HUES6 (cell line): Measurements from ENCODE around the gene PEX5L.
"Not testable (repeated sequence)": the region's sequence is repeated elsewhere in the genome, so short reads cannot be mapped to it uniquely, and the experiment has no call there.

ENCODE experiments used
- H3K27ac ChIP-seq: 2 replicates; pipeline ENCODE4 v1.7.0; 2013; ENCODE audit warnings: low read depth, mild to moderate bottlenecking, low read length, inconsistent platforms
- H3K27me3 ChIP-seq: 2 replicates; pipeline ENCODE4 v1.6.1; 2013; ENCODE audit warnings: low read length; ENCODE audit not compliant: control insufficient read depth, insufficient read depth
- H3K36me3 ChIP-seq: 2 replicates; pipeline ENCODE4 v1.6.1; 2013; ENCODE audit warnings: low read length; ENCODE audit not compliant: control insufficient read depth, insufficient read depth
- H3K4me1 ChIP-seq: 2 replicates; pipeline ENCODE4 v1.6.1; 2013; ENCODE audit warnings: low read length; ENCODE audit not compliant: control insufficient read depth, insufficient read depth
- H3K4me3 ChIP-seq: 2 replicates; pipeline ENCODE4 v1.5.1; 2013; ENCODE audit warnings: low read depth, low read length
- H3K9ac ChIP-seq: one replicate; pipeline ENCODE4 v1.6.1; 2013; ENCODE audit warnings: mild to moderate bottlenecking, low read length
- H3K9me3 ChIP-seq: 2 replicates; pipeline ENCODE4 v1.6.1; 2013; ENCODE audit warnings: low read depth, low read length; ENCODE audit not compliant: control insufficient read depth, insufficient read depth

PEX5L gene

GRCh38 chr3:179782841-179783240 lies 253.9 kb downstream of the PEX5L start:
- not testable (repeated sequence) for H3K4me1 ChIP-seq, H3K9me3 ChIP-seq, H3K27me3 ChIP-seq, H3K27ac ChIP-seq, H3K9ac ChIP-seq, H3K4me3 ChIP-seq
- peaks cover 36% of the 10 kb centered on the region for H3K36me3 ChIP-seq

- H3K36me3 ChIP-seq, result peaks cover 28% of the 10 kb centered on the region
- no peak overlapping the region for H3K27ac ChIP-seq
- no peak overlapping the region for H3K4me3 ChIP-seq
- H3K27me3 ChIP-seq, result no peaks in the 10 kb centered on the region
- peaks cover 17% of the 10 kb centered on the region for H3K4me1 ChIP-seq
- H3K9ac ChIP-seq, result no peak overlapping the region
- peaks cover 20% of the 10 kb centered on the region for H3K9me3 ChIP-seq
Measured at GRCh38 chr3:179775416-179776122, 261.2 kb downstream of the PEX5L start.

- no peak overlapping the region for H3K4me3 ChIP-seq
- H3K27me3 ChIP-seq, result no peaks in the 10 kb centered on the region
- no peak overlapping the region for H3K9ac ChIP-seq
- no peak overlapping the region for H3K27ac ChIP-seq
- H3K4me1 ChIP-seq, result peaks cover 17% of the 10 kb centered on the region
- H3K36me3 ChIP-seq, result peaks cover 20% of the 10 kb centered on the region
- peaks cover 20% of the 10 kb centered on the region for H3K9me3 ChIP-seq
Measured at GRCh38 chr3:179772297-179772696, 264.4 kb downstream of the PEX5L start.

GRCh38 chr3:179771797-179772196 lies 264.9 kb downstream of the PEX5L start:
- Histone ChIP-seq H3K27ac (no peak overlapping the region), H3K9ac (no peak overlapping the region), H3K4me1 (peaks cover 17% of the 10 kb centered on the region), H3K36me3 (peaks cover 24% of the 10 kb centered on the region), H3K4me3 (no peak overlapping the region), H3K9me3 (peaks cover 20% of the 10 kb centered on the region), H3K27me3 (no peaks in the 10 kb centered on the region)

- H3K36me3 ChIP-seq, result peaks cover 34% of the 10 kb centered on the region
Measured at GRCh38 chr3:179769411-179770247, 267.1 kb downstream of the PEX5L start.

GRCh38 chr3:179768080-179768479 lies 268.7 kb downstream of the PEX5L start:
- Histone ChIP-seq H3K9me3 (no peaks in the 10 kb centered on the region), H3K4me1 (peaks cover 17% of the 10 kb centered on the region), H3K27ac (no peak overlapping the region), H3K4me3 (no peak overlapping the region), H3K36me3 (peaks cover 34% of the 10 kb centered on the region), H3K9ac (no peak overlapping the region), H3K27me3 (no peaks in the 10 kb centered on the region)

More at GRCh38 chr3:179769411-179770247, 267.1 kb downstream of the PEX5L start:
- Histone ChIP-seq H3K4me1 (peaks cover 17% of the 10 kb centered on the region), H3K9me3 (peaks cover 3% of the 10 kb centered on the region), H3K27ac (no peak overlapping the region), H3K9ac (no peak overlapping the region), H3K27me3 (no peaks in the 10 kb centered on the region), H3K4me3 (no peak overlapping the region)

GRCh38 chr3:179766416-179767133 lies 270.2 kb downstream of the PEX5L start:
- no peak overlapping the region for H3K9ac ChIP-seq
- no peak overlapping the region for H3K27ac ChIP-seq
- H3K9me3 ChIP-seq, result no peaks in the 10 kb centered on the region
- H3K4me3 ChIP-seq, result no peak overlapping the region
- H3K27me3 ChIP-seq, result no peaks in the 10 kb centered on the region
- H3K36me3 ChIP-seq, result peaks cover 38% of the 10 kb centered on the region
- peaks cover 5% of the 10 kb centered on the region; the same call in 1 of the 2 replicates for H3K4me1 ChIP-seq

- no peaks in the 10 kb centered on the region for H3K4me1 ChIP-seq
- peaks cover 44% of the 10 kb centered on the region for H3K36me3 ChIP-seq
- H3K9ac ChIP-seq, result no peak overlapping the region
- H3K4me3 ChIP-seq, result no peak overlapping the region
- no peak overlapping the region for H3K27ac ChIP-seq
- H3K27me3 ChIP-seq, result no peaks in the 10 kb centered on the region
- H3K9me3 ChIP-seq, result no peaks in the 10 kb centered on the region
Measured at GRCh38 chr3:179765396-179765795, 271.3 kb downstream of the PEX5L start.

GRCh38 chr3:179760944-179761343 lies 275.8 kb downstream of the PEX5L start:
- no peak overlapping the region for H3K4me3 ChIP-seq
- H3K4me1 ChIP-seq, result no peaks in the 10 kb centered on the region
- no peaks in the 10 kb centered on the region for H3K27me3 ChIP-seq
- H3K36me3 ChIP-seq, result peaks cover 54% of the 10 kb centered on the region
- no peak overlapping the region for H3K9ac ChIP-seq
- H3K27ac ChIP-seq, result no peak overlapping the region
- no peaks in the 10 kb centered on the region for H3K9me3 ChIP-seq

GRCh38 chr3:179750720-179751328 lies 285.9 kb downstream of the PEX5L start:
- Histone ChIP-seq H3K9me3 (no peaks in the 10 kb centered on the region), H3K4me3 (no peak overlapping the region), H3K36me3 (peaks cover 19% of the 10 kb centered on the region), H3K9ac (no peak overlapping the region), H3K27me3 (no peaks in the 10 kb centered on the region), H3K27ac (no peak overlapping the region), H3K4me1 (0 out of 2 replicates have a peak, but pooled peaks cover 2% of the 10 kb centered on the region)
